ENCODE measurements around the gene SORCS2. TPM values are rescaled to one million over a fixed set of nuclear protein-coding genes. Genes with fewer than 3 reads are reported as not detected.

Gene SORCS2
- total RNA-seq, 4 donors from 2014 or later, result 2.0 to 7.4 (median 3.6) TPM

- Histone ChIP-seq H3K9me3 (no peaks in the 10 kb centered on the region), H3K4me3 (no peak overlapping the region), H3K27me3 (no peaks in the 10 kb centered on the region), H3K36me3 (peaks cover 0 to 1% of the 10 kb centered on the region in 2 donors), H3K27ac (no peak overlapping the region), H3K4me1 (no peaks in the 10 kb centered on the region)
- ATAC-seq, result no peak
- no peak for TF ChIP-seq EP300 (IDR thresholded peaks at IDR 0.05)
- no peak for TF ChIP-seq CTCF (IDR thresholded peaks at IDR 0.05)
- no peak for TF ChIP-seq POLR2AphosphoS5 (IDR thresholded peaks at IDR 0.05)
- no peak for TF ChIP-seq POLR2A (IDR thresholded peaks at IDR 0.05)
- WGBS, 2 donors (ENCODE audit: low coverage in 1 of 2), result 82 to 83% methylated on average over 2 to 7 of the region's 12 CpGs
Measured at GRCh38 chr4:7529368-7530080, 337.2 kb downstream of the SORCS2 start.

- TF ChIP-seq EP300 (IDR thresholded peaks at IDR 0.05), result no peak
- no peak for TF ChIP-seq POLR2AphosphoS5 (IDR thresholded peaks at IDR 0.05)
- no peak for TF ChIP-seq POLR2A (IDR thresholded peaks at IDR 0.05)
- TF ChIP-seq CTCF (IDR thresholded peaks at IDR 0.05), result no peak
- H3K4me1 ChIP-seq, result no peaks in the 10 kb centered on the region
- H3K36me3 ChIP-seq, result peaks cover 0 to 5% of the 10 kb centered on the region in 2 donors
- H3K4me3 ChIP-seq, result no peak overlapping the region
- H3K27me3 ChIP-seq, result no peaks in the 10 kb centered on the region
- no peaks in the 10 kb centered on the region for H3K9me3 ChIP-seq
- WGBS, 2 donors (ENCODE audit: low coverage in 1 of 2), result no CpG with 5 or more reads among the region's 7 CpGs
- no peak overlapping the region for H3K27ac ChIP-seq
- ATAC-seq, result no peak
Measured at GRCh38 chr4:7530082-7530481, 337.7 kb downstream of the SORCS2 start.

- Histone ChIP-seq H3K36me3 (peaks cover 0 to 5% of the 10 kb centered on the region in 2 donors), H3K4me3 (no peak overlapping the region), H3K27me3 (no peaks in the 10 kb centered on the region), H3K9me3 (no peaks in the 10 kb centered on the region), H3K4me1 (no peaks in the 10 kb centered on the region), H3K27ac (no peak overlapping the region)
- TF ChIP-seq POLR2A (IDR thresholded peaks at IDR 0.05) (no peak), EP300 (IDR thresholded peaks at IDR 0.05) (no peak), CTCF (IDR thresholded peaks at IDR 0.05) (no peak), POLR2AphosphoS5 (IDR thresholded peaks at IDR 0.05) (no peak)
- ATAC-seq, result no peak
- 60 to 79% methylated on average over 2 of the region's 17 CpGs for WGBS, 2 donors (ENCODE audit: low coverage in 1 of 2)
Measured at GRCh38 chr4:7530932-7531639, 338.7 kb downstream of the SORCS2 start.

GRCh38 chr4:7531640-7531994 is 339.3 kb downstream of the SORCS2 start:
- 82% methylated on average over 4 of the region's 8 CpGs; no CpG with 5 or more reads in 1 of the 2 donors for WGBS, 2 donors (ENCODE audit: low coverage in 1 of 2)
- Histone ChIP-seq H3K4me3 (no peak overlapping the region), H3K27ac (no peak overlapping the region), H3K27me3 (no peaks in the 10 kb centered on the region), H3K4me1 (no peaks in the 10 kb centered on the region), H3K36me3 (peaks cover 0 to 5% of the 10 kb centered on the region in 2 donors), H3K9me3 (no peaks in the 10 kb centered on the region)
- TF ChIP-seq POLR2AphosphoS5 (IDR thresholded peaks at IDR 0.05) (no peak), CTCF (IDR thresholded peaks at IDR 0.05) (no peak), POLR2A (IDR thresholded peaks at IDR 0.05) (no peak), EP300 (IDR thresholded peaks at IDR 0.05) (no peak)
- no peak for ATAC-seq

- no peak for ATAC-seq
- H3K4me3 ChIP-seq, result no peak overlapping the region
- WGBS, 2 donors (ENCODE audit: low coverage in 1 of 2), result no CpG with 5 or more reads among the region's 8 CpGs
Measured at GRCh38 chr4:7532043-7532442, 339.7 kb downstream of the SORCS2 start.

More at GRCh38 chr4:7532043-7532442, 339.7 kb downstream of the SORCS2 start:
- peaks cover 0 to 5% of the 10 kb centered on the region in 2 donors for H3K36me3 ChIP-seq
- H3K9me3 ChIP-seq, result no peaks in the 10 kb centered on the region
- no peaks in the 10 kb centered on the region for H3K4me1 ChIP-seq
- H3K27ac ChIP-seq, result no peak overlapping the region
- H3K27me3 ChIP-seq, result no peaks in the 10 kb centered on the region
- TF ChIP-seq POLR2AphosphoS5 (IDR thresholded peaks at IDR 0.05) (no peak), POLR2A (IDR thresholded peaks at IDR 0.05) (no peak), CTCF (IDR thresholded peaks at IDR 0.05) (no peak), EP300 (IDR thresholded peaks at IDR 0.05) (no peak)
